Measurements from ENCODE around the gene ACSL3. TPM values are rescaled to one million over a fixed set of nuclear protein-coding genes. Genes with fewer than 3 reads are reported as not detected.
A peak's percentile ranks its signal among the peaks of the same experiment; 100 is the strongest.

Gene ACSL3
- total and polyA plus RNA-seq, 5 donors, result 14.4 to 50.4 (median 36.2) TPM

DNA sequence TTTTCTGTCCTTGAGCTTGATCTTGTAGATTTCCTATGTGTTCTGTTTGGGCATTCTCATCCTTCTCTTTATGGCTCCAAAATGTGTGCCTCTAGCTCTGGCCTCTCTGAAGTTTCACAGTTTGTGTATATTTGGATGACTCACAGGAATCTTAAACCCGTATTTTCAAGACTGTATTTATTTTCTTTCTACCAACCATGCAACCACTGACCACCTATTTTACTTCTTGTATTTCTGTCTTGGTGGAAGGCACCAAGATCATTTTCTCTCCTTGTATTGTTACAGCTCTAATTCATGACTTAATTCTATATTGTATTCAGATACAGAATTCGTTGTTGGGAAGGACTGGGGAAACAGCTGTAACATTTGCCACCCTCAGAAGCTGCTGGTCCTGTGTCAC, 39.5 kb downstream of the ACSL3 start:
- Histone ChIP-seq H3K4me3 (ENCODE audit: low read length) (no peak overlapping the region), H3K27ac (ENCODE audit: low read length) (no peak overlapping the region), H3K27me3 (ENCODE audit: control insufficient read depth, insufficient read depth) (no peaks in the 10 kb centered on the region), H3K9me3 (ENCODE audit: control insufficient read depth, low read length) (no peaks in the 10 kb centered on the region), H3K4me1 (ENCODE audit: control insufficient read depth, insufficient read depth, low read length) (no peaks in the 10 kb centered on the region)
- ATAC-seq (no peak), DNase-seq (no peak)
- intact Hi-C loops (cut with DNase I), result loop anchor here (5.0 to 10.0 kb wide), 2 partner anchors 106 to 193 kb away; no protein-coding TSS in a partner anchor
- WGBS, result 55% methylated on average over 2 of the region's 2 CpGs

GRCh38 chr2:222902660-222903059, 41.8 kb downstream of the ACSL3 start:
- intact Hi-C loops (cut with DNase I), result loop anchor here (5.0 to 10.0 kb wide), 2 partner anchors 108 to 195 kb away; no protein-coding TSS in a partner anchor
- no peak overlapping the region for H3K4me3 ChIP-seq (ENCODE audit: low read length)
- no peaks in the 10 kb centered on the region for H3K27me3 ChIP-seq (ENCODE audit: control insufficient read depth, insufficient read depth)
- WGBS, result 82% methylated on average over 4 of the region's 4 CpGs
- H3K27ac ChIP-seq (ENCODE audit: low read length), result no peak overlapping the region
- no peaks in the 10 kb centered on the region for H3K9me3 ChIP-seq (ENCODE audit: control insufficient read depth, low read length)
- no peak for DNase-seq
- no peak for ATAC-seq
- H3K4me1 ChIP-seq (ENCODE audit: control insufficient read depth, insufficient read depth, low read length), result peaks cover 5% of the 10 kb centered on the region

- intact Hi-C loops (cut with DNase I), result loop anchor here (5.0 to 10.0 kb wide), 2 partner anchors 109 to 196 kb away; no protein-coding TSS in a partner anchor
- 93% methylated on average over 16 of the region's 16 CpGs for WGBS
- Histone ChIP-seq H3K27me3 (ENCODE audit: control insufficient read depth, insufficient read depth) (no peaks in the 10 kb centered on the region), H3K27ac (ENCODE audit: low read length) (no peak overlapping the region), H3K4me3 (ENCODE audit: low read length) (no peak overlapping the region), H3K9me3 (ENCODE audit: control insufficient read depth, low read length) (no peaks in the 10 kb centered on the region), H3K4me1 (ENCODE audit: control insufficient read depth, insufficient read depth, low read length) (peaks cover 5% of the 10 kb centered on the region)
- ATAC-seq (peak; percentile 58 to 65), DNase-seq (peak in 1 of 3 donors; percentile 46)
These were observed 42.7 kb downstream of the ACSL3 start for GRCh38 chr2:222903234-222904220.

DNA sequence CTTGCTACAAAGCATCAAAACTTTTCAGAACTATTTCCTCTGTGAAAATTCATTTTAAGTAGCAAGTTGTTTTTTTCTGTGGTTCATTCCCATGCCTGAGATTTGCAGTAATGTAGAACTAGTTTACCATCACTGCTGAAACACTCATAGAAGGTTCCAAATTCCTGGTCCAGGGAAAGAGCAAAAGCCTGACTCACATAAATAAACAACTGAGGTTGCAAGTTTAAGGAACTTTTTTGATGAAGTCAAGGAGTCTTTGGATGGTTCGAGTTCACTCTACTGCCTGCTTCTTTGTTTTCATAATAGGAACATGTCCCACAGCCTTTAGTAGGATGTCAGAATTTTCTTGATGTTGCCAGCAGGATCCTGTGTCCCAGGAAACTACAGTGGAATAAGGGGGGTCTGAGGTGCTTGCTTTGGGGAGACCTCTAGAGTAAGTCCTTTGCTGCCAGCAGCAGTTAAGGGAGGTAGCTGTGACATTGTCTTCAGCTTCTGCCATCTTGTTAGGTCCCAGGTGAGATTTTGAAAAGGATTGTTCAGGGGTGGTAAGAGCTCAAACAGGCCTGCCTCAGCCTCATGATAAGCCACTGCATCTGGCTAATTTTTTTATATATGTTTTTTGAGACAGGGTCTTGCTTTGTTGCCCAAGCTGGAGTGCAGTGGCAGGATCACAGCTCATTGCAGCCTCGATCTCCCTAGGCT, 43.9 kb downstream of the ACSL3 start:
- intact Hi-C loops (cut with DNase I), result loop anchor here (5.0 to 10.0 kb wide), 2 partner anchors 110 to 197 kb away; no protein-coding TSS in a partner anchor
- DNase-seq, result no peak
- H3K27ac ChIP-seq (ENCODE audit: low read length), result no peak overlapping the region
- no peaks in the 10 kb centered on the region for H3K9me3 ChIP-seq (ENCODE audit: control insufficient read depth, low read length)
- ATAC-seq, result no peak
- no peaks in the 10 kb centered on the region for H3K27me3 ChIP-seq (ENCODE audit: control insufficient read depth, insufficient read depth)
- H3K4me1 ChIP-seq (ENCODE audit: control insufficient read depth, insufficient read depth, low read length), result peaks cover 5% of the 10 kb centered on the region
- WGBS, result 78% methylated on average over 2 of the region's 2 CpGs
- no peak overlapping the region for H3K4me3 ChIP-seq (ENCODE audit: low read length)

GRCh38 chr2:222907048-222907447, 46.2 kb downstream of the ACSL3 start:
- H3K4me1 ChIP-seq (ENCODE audit: control insufficient read depth, insufficient read depth, low read length), result peaks cover 6% of the 10 kb centered on the region
- intact Hi-C loops (cut with DNase I), result loop anchor here in 1 of 4 donors (5.0 to 10.0 kb wide), 2 partner anchors 112 to 200 kb away; no protein-coding TSS in a partner anchor
- no peak overlapping the region for H3K27ac ChIP-seq (ENCODE audit: low read length)
- ATAC-seq (no peak), DNase-seq (no peak)
- WGBS, result 95% methylated on average over 2 of the region's 2 CpGs
- H3K27me3 ChIP-seq (ENCODE audit: control insufficient read depth, insufficient read depth), result no peaks in the 10 kb centered on the region
- no peak overlapping the region for H3K4me3 ChIP-seq (ENCODE audit: low read length)
- no peaks in the 10 kb centered on the region for H3K9me3 ChIP-seq (ENCODE audit: control insufficient read depth, low read length)

GRCh38 chr2:222907790-222908441, 47.1 kb downstream of the ACSL3 start:
- no peak overlapping the region for H3K27ac ChIP-seq (ENCODE audit: low read length)
- ATAC-seq (no peak), DNase-seq (no peak)
- intact Hi-C loops (cut with DNase I), result loop anchor here in 1 of 4 donors (5.0 to 10.0 kb wide), 2 partner anchors 113 to 201 kb away; no protein-coding TSS in a partner anchor
- no peak overlapping the region for H3K4me3 ChIP-seq (ENCODE audit: low read length)
- peaks cover 10% of the 10 kb centered on the region for H3K4me1 ChIP-seq (ENCODE audit: control insufficient read depth, insufficient read depth, low read length)
- no peaks in the 10 kb centered on the region for H3K27me3 ChIP-seq (ENCODE audit: control insufficient read depth, insufficient read depth)
- no peaks in the 10 kb centered on the region for H3K9me3 ChIP-seq (ENCODE audit: control insufficient read depth, low read length)
- 86% methylated on average over 10 of the region's 10 CpGs for WGBS

- Histone ChIP-seq H3K4me1 (ENCODE audit: control insufficient read depth, insufficient read depth, low read length) (peaks cover 10% of the 10 kb centered on the region), H3K27me3 (ENCODE audit: control insufficient read depth, insufficient read depth) (no peaks in the 10 kb centered on the region), H3K27ac (ENCODE audit: low read length) (no peak overlapping the region), H3K4me3 (ENCODE audit: low read length) (no peak overlapping the region), H3K9me3 (ENCODE audit: control insufficient read depth, low read length) (no peaks in the 10 kb centered on the region)
- no peak for ATAC-seq
- no peak for DNase-seq
- intact Hi-C loops (cut with DNase I), result loop anchor here in 1 of 4 donors (5.0 to 10.0 kb wide), 2 partner anchors 114 to 202 kb away; no protein-coding TSS in a partner anchor
- 95% methylated on average over 3 of the region's 3 CpGs for WGBS
These were observed 48.5 kb downstream of the ACSL3 start for GRCh38 chr2:222909286-222909685.

DNA sequence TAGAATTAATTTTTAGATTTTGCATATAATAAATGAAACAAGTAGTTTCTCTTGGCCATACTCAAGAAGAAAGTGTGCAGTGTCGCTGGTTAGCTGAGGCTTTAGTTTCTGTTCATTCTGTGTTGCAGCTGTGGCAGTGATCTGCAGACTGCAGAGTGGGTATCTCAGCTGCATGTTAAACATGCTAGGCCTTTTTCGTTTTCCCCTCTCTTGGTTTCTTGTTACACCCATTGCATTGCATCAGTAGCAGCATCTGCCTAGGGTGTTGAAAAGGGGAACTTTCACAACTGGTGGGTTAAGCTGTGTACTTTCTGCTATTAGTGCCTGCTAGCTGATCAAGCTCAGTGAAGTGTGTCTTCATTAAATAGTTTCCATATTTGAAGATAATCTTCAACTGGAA, 51.3 kb downstream of the ACSL3 start:
- H3K4me1 ChIP-seq (ENCODE audit: control insufficient read depth, insufficient read depth, low read length), result peaks cover 8% of the 10 kb centered on the region
- 51% methylated on average over 2 of the region's 2 CpGs for WGBS
- no peaks in the 10 kb centered on the region for H3K9me3 ChIP-seq (ENCODE audit: control insufficient read depth, low read length)
- H3K27ac ChIP-seq (ENCODE audit: low read length), result no peak overlapping the region
- intact Hi-C loops (cut with DNase I), result loop anchor here in 1 of 4 donors (10.0 kb wide), 1 partner anchor 117 kb away; no protein-coding TSS in a partner anchor
- peak; percentile 53 to 70 for ATAC-seq
- no peak overlapping the region for H3K4me3 ChIP-seq (ENCODE audit: low read length)
- no peaks in the 10 kb centered on the region for H3K27me3 ChIP-seq (ENCODE audit: control insufficient read depth, insufficient read depth)
- no peak for DNase-seq

DNA sequence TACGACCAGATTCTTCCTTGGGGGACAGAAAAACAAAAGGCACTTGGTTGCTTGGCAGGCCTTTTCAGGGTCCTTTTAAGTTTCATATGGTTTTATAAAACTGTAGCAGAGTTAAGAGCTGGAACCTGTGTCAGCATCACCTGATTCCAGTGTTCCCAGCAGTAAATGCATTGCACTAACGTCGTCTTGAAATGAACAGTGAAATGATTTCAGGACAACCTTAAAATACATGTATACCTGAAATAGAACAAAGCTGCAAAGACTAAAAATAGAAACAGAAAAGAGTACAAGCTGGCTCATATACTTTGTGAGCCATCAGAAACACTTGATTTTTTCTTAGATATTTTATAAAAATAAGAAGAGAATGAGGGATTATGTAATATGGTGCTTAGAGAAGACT, 51.9 kb downstream of the ACSL3 start:
- ATAC-seq, result no peak
- Histone ChIP-seq H3K27me3 (ENCODE audit: control insufficient read depth, insufficient read depth) (no peaks in the 10 kb centered on the region), H3K27ac (ENCODE audit: low read length) (no peak overlapping the region), H3K9me3 (ENCODE audit: control insufficient read depth, low read length) (no peaks in the 10 kb centered on the region), H3K4me1 (ENCODE audit: control insufficient read depth, insufficient read depth, low read length) (peaks cover 6% of the 10 kb centered on the region), H3K4me3 (ENCODE audit: low read length) (no peak overlapping the region)
- DNase-seq, result no peak
- intact Hi-C loops (cut with DNase I), result loop anchor here in 1 of 4 donors (10.0 kb wide), 1 partner anchor 118 kb away; no protein-coding TSS in a partner anchor
- whole genome bisulfite sequencing, result 58% methylated on average over 3 of the region's 3 CpGs

Data from right cardiac atrium (tissue), 5 donors.